HCT116 (cell line): ENCODE data around the gene KCNH3. TPM values are rescaled to one million over a fixed set of nuclear protein-coding genes. Genes with fewer than 3 reads are reported as not detected.

Experiments used
- ATAC-seq: fragments of 200-7000 bp; cut with Tn5 transposase; 2 replicates; pipeline ENCODE4 v1.9.1; 2020; ENCODE audit warnings: mild to moderate bottlenecking, moderate library complexity
- Bru-seq: library from RNA; stranded (reverse); fragments of 400-500 nt; gene quantifications from one replicate; lab custom pipeline; 2021; lab: Mats Ljungman, UMichigan
- BruChase-seq, 2 experiments: library from RNA; stranded (reverse); fragments of 400-500 nt; gene quantifications; one replicate each; lab custom pipeline; 2021; lab: Mats Ljungman, UMichigan
- BruUV-seq: library from RNA; stranded (reverse); fragments of 400-500 nt; replicated peaks from 2 replicates; lab custom pipeline; 2021; lab: Mats Ljungman, UMichigan
- CTCF ChIA-PET: fragments of 300-600 bp; sonication (Branson Sonifier 250); formaldehyde crosslinking; loops from one replicate; lab custom pipeline; 2021; ENCODE audit warnings: antibody characterized with exemption; lab: Charles Lee
- POLR2A ChIA-PET: fragments of 300-600, 350-600 bp; sonication (Branson Sonifier 250); formaldehyde crosslinking; loops from one replicate; lab custom pipeline; 2021; ENCODE audit warnings: antibody characterized with exemption; lab: Charles Lee
- RAD21 ChIA-PET, 2 experiments: fragments of 300-600 bp; sonication (Branson Sonifier 250); formaldehyde crosslinking; loops; one replicate each; lab custom pipeline; 2023; ENCODE audit warnings: low total read pairs in 2 of 2; ENCODE audit not compliant: uncharacterized antibody in 2 of 2, unreplicated experiment in 2 of 2, low non-redundant PET in 1 of 2; lab: Charles Lee
- DNase-seq: peaks from one replicate; pipeline ENCODE4 v3.0.0-alpha.2; 2010; ENCODE audit warnings: low read depth, low spot score
- H2AFZ ChIP-seq: fragments of 200-600 bp; shearing (Covaris generic), sonication (generic); 2 replicates; pipeline ENCODE4 v1.6.1; 2017; ENCODE audit warnings: low read depth, mixed run types, mixed read lengths, antibody characterized with exemption, low read length; ENCODE audit not compliant: poor library complexity, severe bottlenecking
- H3K27ac ChIP-seq: 2 replicates; pipeline ENCODE4 v1.5.1; 2012; ENCODE audit warnings: low read depth, low read length
- H3K27me3 ChIP-seq: fragments of 200-600 bp; sonication (generic); 2 replicates; pipeline ENCODE4 v1.6.1; 2016; ENCODE audit warnings: mixed run types, low read length, mixed read lengths; ENCODE audit not compliant: insufficient read depth
- H3K36me3 ChIP-seq, 2 experiments: fragments of 200-500 bp in 1 of 2; fragments of 200-600 bp in 1 of 2; sonication (Bioruptor generic) in 1 of 2; sonication (generic) in 1 of 2; 2 replicates each; pipeline versions ENCODE4 v1.5.1 to v1.6.1; 2014 to 2016; ENCODE audit warnings: low read length in 2 of 2, inconsistent platforms in 1 of 2, mixed read lengths in 1 of 2, mixed run types in 1 of 2; ENCODE audit not compliant: insufficient read depth in 2 of 2, control insufficient read depth in 1 of 2
- H3K4me1 ChIP-seq, 2 experiments: fragments of 200-600 bp in 1 of 2; sonication (generic) in 1 of 2; 2 replicates each; pipeline versions ENCODE4 v1.5.1 to v1.6.1; 2012 to 2017; ENCODE audit warnings: low read length in 2 of 2, inconsistent platforms in 1 of 2, mild to moderate bottlenecking in 1 of 2, mixed read lengths in 1 of 2, mixed run types in 1 of 2, moderate library complexity in 1 of 2; ENCODE audit not compliant: insufficient read depth in 2 of 2, control insufficient read depth in 1 of 2
- H3K4me2 ChIP-seq: fragments of 200-600 bp; sonication (generic); 2 replicates; pipeline ENCODE4 v1.6.1; 2017; ENCODE audit warnings: mixed run types, low read length, mixed read lengths
- H3K4me3 ChIP-seq, 2 experiments: fragments of 200-600 bp in 1 of 2; sonication (generic) in 1 of 2; replicated peaks in 1 of 2; 2 replicates each; pipeline ENCODE4 v1.5.1; 2011 to 2016; ENCODE audit warnings: low read length in 2 of 2, control low read depth in 1 of 2, low read depth in 1 of 2, mild to moderate bottlenecking in 1 of 2, mixed read lengths in 1 of 2, mixed run types in 1 of 2
- H3K79me2 ChIP-seq: fragments of 200-600 bp; sonication (generic); 2 replicates; pipeline ENCODE4 v1.6.1; 2017; ENCODE audit warnings: mild to moderate bottlenecking, mixed run types, low read length, moderate library complexity, mixed read lengths; ENCODE audit not compliant: insufficient read depth
- H3K9ac ChIP-seq: fragments of 200-600 bp; sonication (generic); 2 replicates; pipeline ENCODE4 v1.6.1; 2016; ENCODE audit warnings: low read length, mixed read lengths
- H3K9me2 ChIP-seq: fragments of 200-600 bp; sonication (generic), shearing (Covaris generic); 2 replicates; pipeline ENCODE4 v1.6.1; 2017; ENCODE audit warnings: mixed run types, mild to moderate bottlenecking, moderate library complexity; ENCODE audit not compliant: insufficient read depth
- H3K9me3 ChIP-seq, 2 experiments: fragments of 200-500 bp in 1 of 2; fragments of 200-600 bp in 1 of 2; sonication (Bioruptor generic) in 1 of 2; sonication (generic) in 1 of 2; 2 replicates each; pipeline ENCODE4 v1.6.1; 2014 to 2017; ENCODE audit warnings: low read length in 2 of 2, mixed read lengths in 2 of 2, inconsistent platforms in 1 of 2, low read depth in 1 of 2, mild to moderate bottlenecking in 1 of 2, mixed run types in 1 of 2, moderate library complexity in 1 of 2; ENCODE audit not compliant: control insufficient read depth in 1 of 2, insufficient read depth in 1 of 2
- H4K20me1 ChIP-seq: fragments of 200-600 bp; sonication (generic), shearing (Covaris generic); 2 replicates; pipeline ENCODE4 v1.6.1; 2017; ENCODE audit warnings: mixed run types, mild to moderate bottlenecking, moderate library complexity; ENCODE audit not compliant: insufficient read depth
- CEBPB ChIP-seq: IDR thresholded peaks from 2 replicates; pipeline ENCODE4 v1.6.1; 2012; ENCODE audit warnings: low read depth
- EGR1 ChIP-seq: IDR thresholded peaks from 2 replicates; pipeline ENCODE4 v1.6.1; 2012; ENCODE audit warnings: low read depth
- ELF1 ChIP-seq: IDR thresholded peaks from 2 replicates; pipeline ENCODE4 v1.6.1; 2012; ENCODE audit warnings: low read depth, borderline replicate concordance
- EZH2 ChIP-seq: fragments of 200-600 bp; sonication (generic); IDR thresholded peaks from 2 replicates; pipeline ENCODE4 v1.6.1; 2017; ENCODE audit warnings: antibody characterized with exemption, mixed run types
- EZH2phosphoT487 ChIP-seq: fragments of 200-600 bp; IDR thresholded peaks from 2 replicates; pipeline ENCODE4 v1.6.1; 2018; ENCODE audit warnings: antibody characterized with exemption, borderline replicate concordance
- FOSL1 ChIP-seq: IDR thresholded peaks from 2 replicates; pipeline ENCODE4 v1.6.1; 2012; ENCODE audit warnings: low read depth
- JUND ChIP-seq: IDR thresholded peaks from 2 replicates; pipeline ENCODE4 v1.6.1; 2012
- POLR2A ChIP-seq: IDR thresholded peaks from 2 replicates; pipeline ENCODE4 v1.7.0; 2011; ENCODE audit warnings: borderline replicate concordance; ENCODE audit not compliant: insufficient read depth, insufficient read length; ENCODE audit errors: extremely low read depth
- RAD21 ChIP-seq: IDR thresholded peaks from 2 replicates; pipeline ENCODE4 v1.6.1; 2012; ENCODE audit warnings: low read depth, mild to moderate bottlenecking
- SIN3A ChIP-seq: IDR thresholded peaks from 2 replicates; pipeline ENCODE4 v1.6.1; 2012; ENCODE audit warnings: low read depth
- SP1 ChIP-seq: IDR thresholded peaks from 2 replicates; pipeline ENCODE4 v1.6.1; 2012; ENCODE audit warnings: low read depth
- SRF ChIP-seq: IDR thresholded peaks from 2 replicates; pipeline ENCODE4 v1.6.1; 2012; ENCODE audit warnings: low read depth
- TCF7L2 ChIP-seq: IDR thresholded peaks from 2 replicates; pipeline ENCODE4 v1.7.0; 2011; ENCODE audit warnings: borderline replicate concordance, inconsistent platforms; ENCODE audit not compliant: insufficient read depth, insufficient read length; ENCODE audit errors: extremely low read depth
- YY1 ChIP-seq: IDR thresholded peaks from 2 replicates; pipeline ENCODE4 v1.6.1; 2011; ENCODE audit warnings: low read length, low read depth, moderate library complexity, mild to moderate bottlenecking; ENCODE audit not compliant: insufficient replicate concordance; ENCODE audit errors: extremely low read depth
- ZBTB33 ChIP-seq: IDR thresholded peaks from 2 replicates; pipeline ENCODE4 v1.6.1; 2011; ENCODE audit warnings: mild to moderate bottlenecking, low read length, moderate library complexity; ENCODE audit not compliant: insufficient replicate concordance; ENCODE audit errors: extremely low read depth
- ZNF274 ChIP-seq: fragments of 200-500 bp; sonication (Bioruptor generic); IDR thresholded peaks from 2 replicates; pipeline ENCODE4 v1.6.1; 2014; ENCODE audit warnings: mild to moderate bottlenecking, low read depth, low read length, inconsistent platforms
- intact Hi-C: fragments of 100-400 bp; cut with micrococcal nuclease; formaldehyde crosslinking; loops from 2 replicates; pipeline ENCODE4 v1.10.0; 2022
- long read RNA-seq: library from polyadenylated mRNA; unstranded; transcript quantifications from one replicate; pipeline ENCODE4 v2.0.0, GENCODE V29; 2021; ENCODE audit not compliant: unreplicated experiment
- polyA plus RNA-seq: library from polyadenylated mRNA; unstranded; fragments of >200 nt; gene quantifications from 2 replicates; pipeline ENCODE4 v1.2.1, GENCODE V29; 2012; ENCODE audit warnings: missing spikeins
- total RNA-seq: library from RNA; stranded (reverse); gene quantifications from one replicate; pipeline ENCODE4 v1.2.1, GENCODE V29; 2021; ENCODE audit not compliant: unreplicated experiment
- TF ChIP-seq, protein P1 (sequence below): IDR thresholded peaks from 2 replicates; pipeline ENCODE4 v1.6.1; 2012
- TF ChIP-seq, protein P2 (sequence below), 3 experiments: fragments of 200-600 bp in 1 of 3; sonication (generic) in 1 of 3; IDR thresholded peaks in 2 of 3; conservative IDR thresholded peaks in 1 of 3; 2 replicates each; pipeline ENCODE4 v1.5.1; 2012 to 2017; ENCODE audit warnings: low read depth in 2 of 3, low read length in 2 of 3, antibody characterized with exemption in 1 of 3, borderline replicate concordance in 1 of 3, control low read depth in 1 of 3, mild to moderate bottlenecking in 1 of 3, mixed read lengths in 1 of 3, mixed run types in 1 of 3, moderate library complexity in 1 of 3; ENCODE audit not compliant: insufficient read depth in 1 of 3

The KCNH3 gene
- total RNA-seq = 35.3 TPM
- polyA plus RNA-seq = 20.4 and 22.5 TPM in 2 replicates
- percentile 66 among the genes with signal in this experiment for Bru-seq, nascent RNA
- percentile 68 among the genes with signal in this experiment for BruChase-seq, experiment 1, labeled RNA remaining after a 6-hour chase
- percentile 72 among the genes with signal in this experiment for BruChase-seq, experiment 2, labeled RNA remaining after a 2-hour chase
- long read RNA-seq, partial matches to known transcripts = 37 of 68 reads
- long read RNA-seq, other reads (novel, unspliced or antisense) = 27 of 68 reads

GRCh38 chr12:49538510-49539403 is at the start of gene KCNH3:
Gene KCNH3, plus strand, starts transcription at chr12:49539030. Its CDS starts 387 bp downstream, at chr12:49539417.
- ChIA-PET RAD21 (no interaction called here), POLR2A (no interaction called here), CTCF (interaction anchor here (1.6 kb wide), 1 partner anchor 180 kb away, joined by 5 read pairs; no protein-coding TSS in a partner anchor)
- Histone ChIP-seq H3K27ac (peak within 1 kb of the TSS; percentile 83), H4K20me1 (no peaks in the 10 kb centered on the region), H3K9me3 (no peaks in the 10 kb centered on the region), H3K4me2 (peak within 1 kb of the TSS; percentile 100), H2AFZ (no peak within 1 kb of the TSS), H3K36me3 (peaks cover 0 to 7% of the 10 kb centered on the region in 2 experiments; a peak in 2 of 4 replicates), H3K4me1 (peaks cover 40 to 48% of the 10 kb centered on the region in 2 experiments), H3K9me2 (no peaks in the 10 kb centered on the region), H3K79me2 (peaks cover 16% of the 10 kb centered on the region), H3K27me3 (no peaks in the 10 kb centered on the region), H3K4me3 (peak within 1 kb of the TSS; percentile 87 to 89), H3K9ac (peak within 1 kb of the TSS; percentile 88)
- no TSS peak for BruUV-seq
- intact Hi-C loops = no loop called here
- ATAC-seq (peak; percentile 84), DNase-seq (peak; percentile 37)
- no peak for TF ChIP-seq SP1
- TF ChIP-seq, protein P1, sequence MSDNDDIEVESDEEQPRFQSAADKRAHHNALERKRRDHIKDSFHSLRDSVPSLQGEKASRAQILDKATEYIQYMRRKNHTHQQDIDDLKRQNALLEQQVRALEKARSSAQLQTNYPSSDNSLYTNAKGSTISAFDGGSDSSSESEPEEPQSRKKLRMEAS = peak; percentile 22; the same call in 1 of the 2 replicates
- no peak for TF ChIP-seq YY1
- no peak for TF ChIP-seq ELF1
- TF ChIP-seq ZNF274 = no peak
- TF ChIP-seq EZH2phosphoT487 = no peak
- TF ChIP-seq FOSL1 = no peak
- no peak for TF ChIP-seq EZH2
- TF ChIP-seq, protein P2, sequence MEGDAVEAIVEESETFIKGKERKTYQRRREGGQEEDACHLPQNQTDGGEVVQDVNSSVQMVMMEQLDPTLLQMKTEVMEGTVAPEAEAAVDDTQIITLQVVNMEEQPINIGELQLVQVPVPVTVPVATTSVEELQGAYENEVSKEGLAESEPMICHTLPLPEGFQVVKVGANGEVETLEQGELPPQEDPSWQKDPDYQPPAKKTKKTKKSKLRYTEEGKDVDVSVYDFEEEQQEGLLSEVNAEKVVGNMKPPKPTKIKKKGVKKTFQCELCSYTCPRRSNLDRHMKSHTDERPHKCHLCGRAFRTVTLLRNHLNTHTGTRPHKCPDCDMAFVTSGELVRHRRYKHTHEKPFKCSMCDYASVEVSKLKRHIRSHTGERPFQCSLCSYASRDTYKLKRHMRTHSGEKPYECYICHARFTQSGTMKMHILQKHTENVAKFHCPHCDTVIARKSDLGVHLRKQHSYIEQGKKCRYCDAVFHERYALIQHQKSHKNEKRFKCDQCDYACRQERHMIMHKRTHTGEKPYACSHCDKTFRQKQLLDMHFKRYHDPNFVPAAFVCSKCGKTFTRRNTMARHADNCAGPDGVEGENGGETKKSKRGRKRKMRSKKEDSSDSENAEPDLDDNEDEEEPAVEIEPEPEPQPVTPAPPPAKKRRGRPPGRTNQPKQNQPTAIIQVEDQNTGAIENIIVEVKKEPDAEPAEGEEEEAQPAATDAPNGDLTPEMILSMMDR (IDR thresholded peaks at IDR 0.05 in 2 of 3, conservative IDR thresholded peaks at IDR 0.05 in 1 of 3; ENCODE audit: borderline replicate concordance in 1 of 3, insufficient read depth in 1 of 3, low read depth in 2 of 3, low read length in 2 of 3) = no peak
- no peak for TF ChIP-seq CEBPB
- no peak for TF ChIP-seq RAD21
- no peak for TF ChIP-seq SIN3A
- no peak for TF ChIP-seq ZBTB33
- TF ChIP-seq SRF = no peak
- TF ChIP-seq JUND = no peak
- no peak; the same call in 1 of the 2 replicates for TF ChIP-seq EGR1
- peak; percentile 13 for TF ChIP-seq TCF7L2
- no peak for TF ChIP-seq POLR2A
